K562 (cell line): ENCODE results near the gene RPL19. TPM values are rescaled to one million over a fixed set of nuclear protein-coding genes. Genes with fewer than 3 reads are reported as not detected.

Source experiments
- ATAC-seq: fragments of 200-7000 bp; cut with Tn5 transposase; 3 replicates; pipeline ENCODE4 v1.9.1; 2020; ENCODE audit warnings: moderate library complexity
- BruUV-seq: library from RNA; stranded (reverse); fragments of 400-500 nt; replicated peaks from 2 replicates; lab custom pipeline; 2021; lab: Mats Ljungman, UMichigan
- CTCF ChIA-PET: fragments of 300-600 bp; formaldehyde crosslinking; extraction: SDS; loops from one replicate; lab custom pipeline; 2021; ENCODE audit warnings: low intra/inter-chr PET ratio; lab: Yijun Ruan, JAX
- POLR2A ChIA-PET: fragments of 300-600, 350-650 bp; sonication (Branson Sonifier 250); formaldehyde crosslinking; extraction: SDS; loops from one replicate; lab custom pipeline; 2021; ENCODE audit warnings: antibody characterized with exemption, inconsistent platforms; lab: Yijun Ruan, JAX
- DNase-seq, 4 experiments: peaks; one replicate each; pipeline versions ENCODE4 v3.0.0 to v3.0.0-alpha.2; 2011 to 2018; ENCODE audit warnings: low spot score in 3 of 4, mixed read lengths in 3 of 4; ENCODE audit errors: extremely low read depth in 1 of 4
- FAIRE-seq: peaks from 2 replicates; lab custom pipeline; 2011; peaks lifted over from hg19 to GRCh38; lab: Jason Lieb, UNC
- H2AFZ ChIP-seq: 2 replicates; pipeline ENCODE4 v1.6.0; 2011; ENCODE audit warnings: low read depth, low read length, control low read depth, inconsistent platforms
- H3K27ac ChIP-seq: fragments of 200-600 bp; 3 replicates; pipeline ENCODE4 v1.8.0; 2011; ENCODE audit warnings: low read depth, mild to moderate bottlenecking, control low read depth, inconsistent platforms, low read length, moderate library complexity, mixed read lengths; ENCODE audit errors: extremely low read depth
- H3K27me3 ChIP-seq, 2 experiments: fragments of 300-600 bp in 1 of 2; 2 replicates in 1 of 2; 3 replicates in 1 of 2; pipeline versions ENCODE4 v1.6.0 to v1.8.0; 2011; ENCODE audit warnings: inconsistent platforms in 2 of 2, low read length in 2 of 2, mild to moderate bottlenecking in 1 of 2, mixed read lengths in 1 of 2, moderate library complexity in 1 of 2; ENCODE audit not compliant: control insufficient read depth in 2 of 2, insufficient read depth in 2 of 2
- H3K36me3 ChIP-seq: fragments of 300-600 bp; 3 replicates; pipeline ENCODE4 v1.8.0; 2011; ENCODE audit warnings: mild to moderate bottlenecking, low read length, inconsistent platforms; ENCODE audit not compliant: control insufficient read depth, insufficient read depth
- H3K4me1 ChIP-seq, 2 experiments: fragments of 200-600 bp in 1 of 2; replicated peaks in 1 of 2; 2 replicates in 1 of 2; 3 replicates in 1 of 2; pipeline versions ENCODE4 v1.5.1 to v1.8.0; 2011; ENCODE audit warnings: inconsistent platforms in 2 of 2, low read length in 2 of 2, mild to moderate bottlenecking in 1 of 2, mixed read lengths in 1 of 2, moderate library complexity in 1 of 2; ENCODE audit not compliant: control insufficient read depth in 2 of 2, insufficient read depth in 2 of 2
- H3K4me2 ChIP-seq: 2 replicates; pipeline ENCODE4 v1.6.1; 2011; ENCODE audit warnings: low read length, control low read depth, inconsistent platforms, mixed read lengths; ENCODE audit not compliant: insufficient read depth
- H3K4me3 ChIP-seq: fragments of 200-600 bp; sonication (generic), shearing (Covaris generic); 2 replicates; pipeline ENCODE4 v1.5.1; 2016; ENCODE audit warnings: control low read depth, inconsistent platforms
- H3K79me2 ChIP-seq: fragments of 200-600 bp; 3 replicates; pipeline ENCODE4 v1.8.0; 2011; ENCODE audit warnings: low read length, inconsistent platforms; ENCODE audit not compliant: control insufficient read depth, insufficient read depth
- H3K9ac ChIP-seq, 2 experiments: 2 replicates each; pipeline versions ENCODE4 v1.6.0 to v1.6.1; 2011; ENCODE audit warnings: low read depth in 2 of 2, low read length in 2 of 2, control low read depth in 1 of 2, inconsistent platforms in 1 of 2, mild to moderate bottlenecking in 1 of 2, mixed read lengths in 1 of 2; ENCODE audit not compliant: insufficient read depth in 1 of 2
- H3K9me1 ChIP-seq: one replicate; pipeline ENCODE4 v1.6.0; 2011; ENCODE audit warnings: inconsistent platforms, mild to moderate bottlenecking, low read length, moderate library complexity; ENCODE audit not compliant: control insufficient read depth, insufficient read depth
- H3K9me3 ChIP-seq: replicated peaks from 2 replicates; pipeline ENCODE4 v1.5.1; 2011; ENCODE audit warnings: low read depth, low read length, inconsistent platforms; ENCODE audit not compliant: control insufficient read depth, insufficient read depth
- H4K20me1 ChIP-seq: replicated peaks from 2 replicates; pipeline ENCODE4 v1.6.1; 2011; ENCODE audit warnings: low read length, inconsistent platforms, mixed read lengths; ENCODE audit not compliant: control insufficient read depth, insufficient read depth
- CTCF ChIP-seq, 3 experiments: IDR thresholded peaks in 2 of 3; conservative IDR thresholded peaks in 1 of 3; 2 replicates each; pipeline ENCODE4 v1.5.1; 2011 to 2012; ENCODE audit warnings: low read length in 3 of 3, mild to moderate bottlenecking in 3 of 3, control low read depth in 2 of 3, improper control_type of control experiment in 1 of 3, inconsistent platforms in 1 of 3, low read depth in 1 of 3, mixed read lengths in 1 of 3, moderate library complexity in 1 of 3; ENCODE audit not compliant: insufficient read depth in 2 of 3
- ESRRA ChIP-seq: fragments of 450-650 bp; IDR thresholded peaks from 2 replicates; pipeline ENCODE4 v1.6.1; 2014; ENCODE audit warnings: low read depth, mild to moderate bottlenecking, moderate library complexity, borderline replicate concordance
- KDM1A ChIP-seq, 2 experiments: fragments of 450-650 bp; IDR thresholded peaks; 2 replicates each; pipeline ENCODE4 v1.6.1; 2016; ENCODE audit warnings: mild to moderate bottlenecking in 2 of 2
- MCM2 ChIP-seq: fragments of 450-650 bp; IDR thresholded peaks from 2 replicates; pipeline ENCODE4 v1.6.1; 2017; ENCODE audit warnings: low read depth, mild to moderate bottlenecking
- PCBP1 ChIP-seq: fragments of 200-400 bp; formaldehyde crosslinking; IDR thresholded peaks from 2 replicates; pipeline ENCODE4 v1.6.1; 2018; ENCODE audit warnings: mild to moderate bottlenecking, low read depth, low read length; ENCODE audit not compliant: poor library complexity, severe bottlenecking
- WGBS: fragments of 100-300 bp; shearing (Covaris generic); methylation state at CpG from one replicate; pipeline ENCODE4 v1.1.6; 2016; ENCODE audit warnings: low coverage, mixed read lengths; ENCODE audit not compliant: insufficient coverage; ENCODE audit errors: missing lambda C conversion rate; 5-methylcytosine and 5-hydroxymethylcytosine counted together
- in situ Hi-C: fragments of 300-500 bp; cut with MboI; formaldehyde crosslinking; loops from 4 replicates; pipeline ENCODE4 v1.15.0; 2018; ENCODE audit warnings: inconsistent platforms, mixed read lengths
- intact Hi-C: fragments of 100-400 bp; cut with micrococcal nuclease; formaldehyde crosslinking; loops from 2 replicates; pipeline ENCODE4 v1.14.2; 2022
- polyA plus RNA-seq, 8 experiments: library from polyadenylated mRNA; depleted of rRNA in 4 of 8; stranded (reverse) in 5 of 8; unstranded in 3 of 8; fragments of >200 nt; fragmentation: Nextera tagmentation in 2 of 8; fragmentation: Illumina TruSeq in 1 of 8; extraction: Ambion mirVana in 2 of 8; extraction: Trizol in 1 of 8; gene quantifications; 2 replicates each; pipeline versions ENCODE4 v1.2.1 to v1.2.3, GENCODE V29; 2011 to 2014; ENCODE audit warnings: inconsistent platforms in 1 of 8, missing spikeins in 1 of 8
- total RNA-seq, 7 experiments: library from RNA; depleted of rRNA in 6 of 7; stranded (reverse); fragments of >200 nt in 6 of 7; fragmentation: Illumina TruSeq in 2 of 7; extraction: Trizol in 2 of 7; gene quantifications; 2 replicates each; pipeline versions ENCODE4 v1.2.1 to v1.2.3, GENCODE V29; 2011 to 2021; ENCODE audit warnings: low replicate concordance in 1 of 7

RPL19 gene
- total and polyA plus RNA-seq, 9 of the 15 experiments (the other 6 are each of a cell fraction or from before 2014, with no cell fraction given), result 2,263 to 4,614 (median 3,727) TPM

GRCh38 chr17:39223907-39224777, 24.1 kb downstream of the RPL19 start:
- peaks cover 0 to 24% of the 10 kb centered on the region in 2 experiments; a peak in 3 of 5 replicates for H3K4me1 ChIP-seq
- no peaks in the 10 kb centered on the region for H3K9me1 ChIP-seq
- ATAC-seq (no peak), FAIRE-seq (no peak), DNase-seq (no peak)
- peak; percentile 70; the same call in 1 of the 2 replicates for TF ChIP-seq ESRRA
- TF ChIP-seq KDM1A (IDR thresholded peaks at IDR 0.05), result no peak
- no peak overlapping the region for H3K4me2 ChIP-seq
- CTCF ChIA-PET, result no interaction called here
- H3K27me3 ChIP-seq, result peaks cover 11 to 45% of the 10 kb centered on the region in 2 experiments; a peak in 4 of 5 replicates
- 20% methylated on average over 27 of the region's 33 CpGs for WGBS
- POLR2A ChIA-PET, result interaction anchor here (1.0 kb wide), 1 partner anchor 20 kb away, joined by 3 read pairs; no protein-coding TSS in a partner anchor
- in situ Hi-C loops (no loop called here), intact Hi-C loops (no loop called here)
- H3K27ac ChIP-seq, result no peak overlapping the region
- no peak overlapping the region for H3K4me3 ChIP-seq
- no peaks in the 10 kb centered on the region for H3K9me3 ChIP-seq
- no peaks in the 10 kb centered on the region for H3K79me2 ChIP-seq
- BruUV-seq, result no TSS peak
- H2AFZ ChIP-seq, result no peak overlapping the region
- H3K36me3 ChIP-seq, result no peaks in the 10 kb centered on the region
- H3K9ac ChIP-seq, result no peak overlapping the region; a peak in 1 of 4 replicates
- no peaks in the 10 kb centered on the region for H4K20me1 ChIP-seq

- intact Hi-C loops (no loop called here), in situ Hi-C loops (no loop called here)
- 0 out of 3 replicates have a peak, but pooled peaks have one; percentile 13 for ATAC-seq
- H3K4me3 ChIP-seq, result no peak overlapping the region
- H3K36me3 ChIP-seq, result no peaks in the 10 kb centered on the region
- H2AFZ ChIP-seq, result no peak overlapping the region
- H3K4me2 ChIP-seq, result no peak overlapping the region
- no TSS peak for BruUV-seq
- H4K20me1 ChIP-seq, result no peaks in the 10 kb centered on the region
- ChIA-PET POLR2A (no interaction called here), CTCF (no interaction called here)
- FAIRE-seq, result no peak
- no peak overlapping the region for H3K9ac ChIP-seq
- no peaks in the 10 kb centered on the region for H3K9me3 ChIP-seq
- TF ChIP-seq MCM2, result no peak
- TF ChIP-seq CTCF (IDR thresholded peaks at IDR 0.05 in 2 of 3, conservative IDR thresholded peaks at IDR 0.05 in 1 of 3; ENCODE audit: insufficient read depth in 2 of 3, low read depth in 1 of 3, low read length in 3 of 3), result 0 out of 6 replicates have a peak, but pooled peaks of 1 of the 3 experiments have one; percentile 3
- TF ChIP-seq PCBP1, result peak; percentile 7
- 16% methylated on average over 30 of the region's 68 CpGs for WGBS
- no peaks in the 10 kb centered on the region for H3K9me1 ChIP-seq
- H3K27ac ChIP-seq, result no peak overlapping the region
- peaks cover 2 to 29% of the 10 kb centered on the region in 2 experiments; a peak in 3 of 5 replicates for H3K4me1 ChIP-seq
- no peaks in the 10 kb centered on the region for H3K79me2 ChIP-seq
- H3K27me3 ChIP-seq, result peaks cover 6 to 38% of the 10 kb centered on the region in 2 experiments; a peak in 4 of 5 replicates
- DNase-seq, result no peak
Observed at GRCh38 chr17:39224778-39225307, 24.8 kb downstream of the RPL19 start.
